ENCODE measurements around the gene DCLRE1B. TPM values are rescaled to one million over a fixed set of nuclear protein-coding genes. Genes with fewer than 3 reads are reported as not detected.

The DCLRE1B gene
- total RNA-seq, 2 experiments from 2014 or later: 19.6 to 19.7 TPM

DNA sequence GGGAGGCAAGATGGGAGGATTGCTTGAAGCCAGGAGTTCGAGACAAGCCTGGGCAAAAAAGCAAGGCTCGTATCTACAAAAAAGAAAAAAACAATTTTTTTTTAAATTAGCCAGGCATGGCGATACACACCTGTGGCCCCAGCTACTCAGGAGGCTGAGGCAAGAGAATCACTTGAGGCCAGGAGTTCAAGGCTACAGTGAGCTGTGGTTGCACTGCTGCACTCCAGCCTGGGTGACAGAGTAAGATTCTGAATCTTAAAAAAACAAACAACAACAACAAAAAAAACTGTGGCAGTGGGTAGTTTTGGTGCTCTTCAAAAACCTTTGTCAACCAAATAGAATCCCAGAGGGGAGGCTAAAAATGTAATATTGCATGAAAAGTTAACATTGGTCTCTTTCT is 34.3 kb upstream of the DCLRE1B start:
- Mint-ChIP-seq H3K27ac (peak overlapping the region; percentile 99), H3K4me1 (ENCODE audit: low read depth) (peaks cover 72% of the 10 kb centered on the region), H3K36me3 (ENCODE audit: low read depth) (peaks cover 38% of the 10 kb centered on the region), H3K4me3 (peak overlapping the region; percentile 84), H3K27me3 (ENCODE audit: low read depth) (no peaks in the 10 kb centered on the region), H3K9me3 (ENCODE audit: insufficient read depth) (no peaks in the 10 kb centered on the region)
- POLR2A ChIA-PET: interaction anchor here (1.0 to 3.3 kb wide), 7 partner anchors 9 to 60 kb away, joined by 4 to 43 read pairs (median 5); partner anchors contain the start of genes AP4B1, DCLRE1B and HIPK1
- ATAC-seq: no peak
- CTCF ChIA-PET: interaction anchor here (0.9 to 6.7 kb wide), 9 partner anchors 11 to 85 kb away, joined by 3 to 77 read pairs (median 8); partner anchors contain the start of genes AP4B1, DCLRE1B and HIPK1
- DNase-seq: no peak

DNA sequence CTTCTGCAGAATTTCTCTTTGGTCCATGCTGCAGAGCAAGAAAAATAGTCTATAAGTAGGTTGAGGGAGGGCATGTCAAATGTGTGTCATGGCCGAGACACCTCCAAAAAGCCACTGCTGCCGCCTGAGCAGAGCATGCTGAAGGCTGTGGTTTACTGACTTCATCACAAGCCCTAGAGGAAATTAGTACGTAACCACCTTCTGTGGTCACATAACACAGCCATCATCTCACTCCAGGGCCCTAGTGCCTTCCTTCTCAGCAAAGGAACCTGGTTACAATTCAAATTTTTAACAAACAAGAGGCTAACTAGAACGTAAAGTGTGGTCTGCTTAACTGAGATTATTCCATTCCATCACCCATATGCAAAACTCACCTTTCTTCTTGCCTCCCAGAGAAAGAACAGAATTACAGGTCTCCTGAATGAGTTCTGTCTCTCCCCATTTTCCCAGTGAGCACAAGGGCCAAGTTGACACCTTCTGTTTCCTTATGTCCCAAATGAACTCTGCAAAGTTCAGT is 33.5 kb upstream of the DCLRE1B start, which contains the start of gene PTPN22:
Gene PTPN22 (minus strand): TSS at position 116 of the 517 bp plus-strand sequence.
- peak within 1 kb of the TSS; percentile 84 for H3K4me3 Mint-ChIP-seq
- peaks cover 33% of the 10 kb centered on the region for H3K36me3 Mint-ChIP-seq (ENCODE audit: low read depth)
- H3K9me3 Mint-ChIP-seq (ENCODE audit: insufficient read depth): no peaks in the 10 kb centered on the region
- ChIA-PET CTCF (interaction anchor here (0.9 to 1.2 kb wide), 3 partner anchors 9 to 59 kb away, joined by 4 to 9 read pairs (median 6); partner anchors contain the start of gene AP4B1), POLR2A (interaction anchor here (0.9 to 1.3 kb wide), 5 partner anchors 13 to 59 kb away, joined by 3 to 10 read pairs (median 7); partner anchors contain the start of genes AP4B1, HIPK1 and RSBN1)
- ATAC-seq: peak; percentile 87
- no peaks in the 10 kb centered on the region for H3K27me3 Mint-ChIP-seq (ENCODE audit: low read depth)
- peaks cover 75% of the 10 kb centered on the region for H3K4me1 Mint-ChIP-seq (ENCODE audit: low read depth)
- peak; percentile 91 for DNase-seq
- peak within 1 kb of the TSS; percentile 99 for H3K27ac Mint-ChIP-seq

DNA sequence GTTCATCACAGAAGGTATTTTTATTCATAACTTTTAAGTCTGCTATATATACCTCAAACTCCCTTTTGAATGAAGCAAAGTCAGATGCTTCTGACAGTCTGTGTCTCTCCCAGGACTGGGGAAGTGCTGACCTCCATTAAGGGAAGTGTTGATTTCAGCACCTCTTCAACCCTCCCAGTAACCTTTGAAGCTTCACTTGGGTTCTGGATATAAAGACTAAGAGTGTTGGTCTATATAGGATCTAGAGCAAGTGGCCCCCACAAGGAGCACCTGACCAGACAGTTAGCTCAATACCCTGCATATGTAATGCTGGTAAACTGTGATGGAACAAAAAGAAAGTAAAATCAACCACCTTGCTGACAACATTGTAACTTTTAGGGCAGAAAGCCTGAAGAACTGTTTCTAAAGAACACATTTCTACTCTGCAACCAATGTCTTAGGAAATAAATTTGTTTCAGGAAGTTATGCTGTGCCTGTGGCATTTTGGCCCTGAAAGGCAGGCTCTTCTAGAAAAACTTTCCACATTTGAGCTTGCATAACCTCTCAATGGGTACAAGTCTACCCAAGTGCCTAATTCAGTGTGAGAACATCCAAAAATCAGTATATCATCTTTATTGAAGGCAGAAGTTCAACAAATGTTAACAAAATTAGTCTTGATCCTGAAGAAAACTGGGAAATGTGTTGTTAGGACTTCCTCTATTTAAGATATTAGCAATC is 32.7 kb upstream of the DCLRE1B start:
- Mint-ChIP-seq H3K4me3 (peak overlapping the region; percentile 84), H3K36me3 (ENCODE audit: low read depth) (peaks cover 29% of the 10 kb centered on the region), H3K9me3 (ENCODE audit: insufficient read depth) (no peaks in the 10 kb centered on the region), H3K27me3 (ENCODE audit: low read depth) (no peaks in the 10 kb centered on the region), H3K4me1 (ENCODE audit: low read depth) (peaks cover 71% of the 10 kb centered on the region), H3K27ac (peak overlapping the region; percentile 99)
- ATAC-seq (peak; percentile 28), DNase-seq (peak; percentile 50)
- ChIA-PET POLR2A (interaction anchor here (0.6 to 1.3 kb wide), 7 partner anchors 12 to 79 kb away, joined by 3 to 10 read pairs (median 6); partner anchors contain the start of genes AP4B1, HIPK1 and RSBN1), CTCF (interaction anchor here (0.9 to 1.2 kb wide), 3 partner anchors 8 to 59 kb away, joined by 4 to 9 read pairs (median 6); partner anchors contain the start of gene AP4B1)

DNA sequence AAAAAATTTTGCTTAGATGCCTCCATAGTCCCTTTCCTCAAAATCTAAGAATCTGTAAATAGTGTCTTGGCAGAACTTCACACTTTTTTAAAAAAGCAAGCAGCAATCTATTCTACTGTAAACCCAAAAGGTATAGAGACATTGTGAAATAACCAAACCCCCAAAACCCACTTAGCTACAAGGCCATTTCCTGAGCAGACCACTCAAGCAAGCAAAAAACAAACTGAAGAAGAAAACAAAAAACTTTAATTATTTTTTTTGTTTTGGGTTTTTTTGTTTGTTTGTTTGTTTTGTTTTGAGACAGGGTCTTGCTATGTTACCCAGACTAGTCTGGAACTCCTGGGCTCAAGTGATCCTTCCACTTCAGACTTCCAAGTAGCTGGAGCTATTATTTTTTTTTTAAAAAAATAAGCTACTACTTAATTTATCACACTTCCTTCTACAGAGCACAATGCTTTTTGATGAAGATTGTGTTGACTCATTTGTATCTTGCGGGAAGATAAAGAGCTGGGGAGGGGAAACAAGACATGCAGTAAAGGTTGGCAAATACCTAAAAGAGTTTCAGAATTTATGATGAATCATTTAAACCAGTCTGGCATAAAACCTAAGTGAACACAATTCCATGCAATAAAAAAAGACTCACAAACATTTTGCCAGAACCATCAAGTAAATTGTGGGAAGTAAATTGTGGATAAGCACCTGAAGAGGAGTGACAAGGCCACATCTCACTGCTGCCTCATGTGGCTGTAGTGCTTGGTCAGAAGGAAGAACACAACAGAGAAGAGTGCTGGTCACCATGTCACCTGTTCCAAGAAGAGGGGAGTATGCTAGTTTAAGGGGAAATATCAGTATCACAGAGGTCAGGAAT is 30.9 kb upstream of the DCLRE1B start:
- CTCF ChIA-PET: interaction anchor here (0.8 to 4.0 kb wide), 11 partner anchors 12 to 84 kb away, joined by 3 to 33 read pairs (median 5); partner anchors contain the start of genes AP4B1 and HIPK1
- peaks cover 68% of the 10 kb centered on the region for H3K4me1 Mint-ChIP-seq (ENCODE audit: low read depth)
- peaks cover 2% of the 10 kb centered on the region for H3K9me3 Mint-ChIP-seq (ENCODE audit: insufficient read depth)
- peaks cover 17% of the 10 kb centered on the region for H3K36me3 Mint-ChIP-seq (ENCODE audit: low read depth)
- DNase-seq: no peak
- ATAC-seq: peak; percentile 21
- no peaks in the 10 kb centered on the region for H3K27me3 Mint-ChIP-seq (ENCODE audit: low read depth)
- POLR2A ChIA-PET: interaction anchor here (1.3 to 4.9 kb wide), 2 partner anchors 30 to 56 kb away, joined by 5 to 26 read pairs; partner anchors contain the start of genes AP4B1 and HIPK1
- H3K4me3 Mint-ChIP-seq: peak overlapping the region; percentile 34
- peak overlapping the region; percentile 75 for H3K27ac Mint-ChIP-seq

DNA sequence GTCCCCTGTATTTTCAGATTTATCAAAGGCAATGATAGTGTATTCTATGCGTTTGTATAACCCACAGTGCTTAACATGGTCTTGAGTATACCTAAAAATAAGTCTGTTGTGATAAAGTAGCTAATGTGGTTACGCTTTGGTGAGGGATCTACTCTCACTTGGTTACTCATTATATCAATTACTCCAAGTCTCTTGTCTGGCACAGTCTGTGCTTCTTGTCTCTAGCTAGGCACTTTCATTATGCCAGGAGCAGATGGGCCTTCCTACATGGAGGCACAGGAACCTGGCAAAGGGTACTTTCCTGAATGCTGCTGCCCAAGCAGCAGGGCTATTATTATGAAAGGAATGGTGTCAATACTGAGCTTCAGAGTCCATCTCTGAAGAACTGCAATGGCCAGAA is 29.4 kb upstream of the DCLRE1B start:
- no peak overlapping the region for H3K4me3 Mint-ChIP-seq
- no peak overlapping the region for H3K27ac Mint-ChIP-seq
- ChIA-PET POLR2A (interaction anchor here (0.8 to 4.9 kb wide), 4 partner anchors 17 to 54 kb away, joined by 3 to 26 read pairs (median 10); partner anchors contain the start of genes AP4B1 and HIPK1), CTCF (interaction anchor here (1.1 to 4.0 kb wide), 11 partner anchors 8 to 803 kb away, joined by 3 to 33 read pairs (median 5); partner anchors contain the start of genes AP4B1, BCL2L15 and LRIG2)
- ATAC-seq (no peak), DNase-seq (no peak)
- H3K4me1 Mint-ChIP-seq (ENCODE audit: low read depth): peaks cover 71% of the 10 kb centered on the region
- peaks cover 16% of the 10 kb centered on the region for H3K36me3 Mint-ChIP-seq (ENCODE audit: low read depth)
- peaks cover 6% of the 10 kb centered on the region for H3K9me3 Mint-ChIP-seq (ENCODE audit: insufficient read depth)
- no peaks in the 10 kb centered on the region for H3K27me3 Mint-ChIP-seq (ENCODE audit: low read depth)

DNA sequence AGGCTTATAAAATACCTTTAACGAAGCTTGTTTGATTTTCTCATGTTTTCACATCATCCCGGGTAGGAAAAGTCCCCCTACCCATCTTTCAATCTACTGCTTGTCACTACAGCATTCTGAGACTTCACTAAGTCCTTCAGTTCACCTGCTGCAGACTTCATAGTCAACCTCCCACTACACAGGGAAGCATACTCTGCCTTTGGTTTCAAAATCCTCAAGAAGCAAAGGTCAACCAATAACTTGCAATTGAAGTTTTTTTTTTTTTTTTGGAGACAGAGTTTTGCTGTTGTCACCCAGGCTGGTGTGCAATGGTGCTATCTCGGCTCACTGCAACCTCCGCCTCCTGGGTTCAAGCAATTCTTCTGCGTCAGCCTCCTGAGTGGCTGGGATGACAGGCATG is 28.9 kb upstream of the DCLRE1B start:
- Mint-ChIP-seq H3K27me3 (ENCODE audit: low read depth) (no peaks in the 10 kb centered on the region), H3K4me3 (no peak overlapping the region), H3K9me3 (ENCODE audit: insufficient read depth) (peaks cover 6% of the 10 kb centered on the region), H3K27ac (no peak overlapping the region), H3K36me3 (ENCODE audit: low read depth) (peaks cover 18% of the 10 kb centered on the region), H3K4me1 (ENCODE audit: low read depth) (peaks cover 76% of the 10 kb centered on the region)
- ATAC-seq: no peak
- ChIA-PET POLR2A (interaction anchor here (0.8 to 4.9 kb wide), 4 partner anchors 17 to 54 kb away, joined by 3 to 26 read pairs (median 10); partner anchors contain the start of genes AP4B1 and HIPK1), CTCF (interaction anchor here (1.0 to 4.0 kb wide), 8 partner anchors 9 to 804 kb away, joined by 3 to 33 read pairs (median 5); partner anchors contain the start of genes AP4B1, BCL2L15 and LRIG2)
- no peak for DNase-seq

DNA sequence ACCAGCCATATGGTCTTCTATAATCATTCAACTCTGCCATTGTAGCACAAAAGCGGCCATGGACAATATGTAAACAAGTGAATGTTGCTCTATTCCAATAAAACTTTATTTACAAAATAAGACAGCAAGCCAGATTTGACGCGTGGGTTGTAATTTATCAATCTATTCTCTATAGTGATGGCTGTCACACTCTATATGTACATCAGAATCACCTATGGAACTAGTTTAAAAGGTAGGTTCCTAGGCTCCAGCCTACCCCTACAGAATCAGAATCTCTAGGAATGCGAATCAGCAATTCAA is 25.4 kb upstream of the DCLRE1B start:
- Mint-ChIP-seq H3K9me3 (ENCODE audit: insufficient read depth) (peaks cover 6% of the 10 kb centered on the region), H3K27me3 (ENCODE audit: low read depth) (no peaks in the 10 kb centered on the region), H3K4me1 (ENCODE audit: low read depth) (peaks cover 60% of the 10 kb centered on the region), H3K4me3 (no peak overlapping the region), H3K36me3 (ENCODE audit: low read depth) (peaks cover 19% of the 10 kb centered on the region), H3K27ac (peak overlapping the region; percentile 70)
- ATAC-seq (no peak), DNase-seq (no peak)
- CTCF ChIA-PET: interaction anchor here (0.7 to 2.4 kb wide), 9 partner anchors 10 to 78 kb away, joined by 3 to 12 read pairs (median 4); partner anchors contain the start of genes AP4B1 and DCLRE1B
- POLR2A ChIA-PET: interaction anchor here (2.9 to 5.7 kb wide), 3 partner anchors 10 to 50 kb away, joined by 11 to 38 read pairs (median 15); partner anchors contain the start of genes AP4B1, DCLRE1B and HIPK1

DNA sequence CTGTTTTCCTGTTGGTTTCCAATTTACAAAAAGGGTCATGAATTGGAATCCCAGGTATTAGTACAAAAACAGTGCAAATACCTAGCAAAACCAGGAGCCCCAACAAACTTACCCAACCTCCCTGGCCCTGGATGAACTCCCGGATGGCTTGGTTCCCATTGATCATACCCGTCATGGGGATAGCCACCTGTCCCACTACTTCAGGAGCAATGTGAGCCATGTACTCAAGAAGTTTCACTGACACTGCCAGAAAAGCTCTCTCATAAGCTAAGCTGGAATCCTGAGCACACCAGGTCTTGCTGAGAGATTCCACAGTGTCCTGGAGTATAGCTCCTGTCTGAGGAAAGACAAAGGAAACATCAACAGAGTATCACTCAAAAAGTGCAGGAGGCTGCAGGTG is 23.5 kb upstream of the DCLRE1B start:
- H3K27me3 Mint-ChIP-seq (ENCODE audit: low read depth): no peaks in the 10 kb centered on the region
- POLR2A ChIA-PET: interaction anchor here (4.1 to 5.7 kb wide), 2 partner anchors 12 to 23 kb away, joined by 15 to 38 read pairs; partner anchors contain the start of genes AP4B1 and DCLRE1B
- no peak overlapping the region for H3K27ac Mint-ChIP-seq

DNA sequence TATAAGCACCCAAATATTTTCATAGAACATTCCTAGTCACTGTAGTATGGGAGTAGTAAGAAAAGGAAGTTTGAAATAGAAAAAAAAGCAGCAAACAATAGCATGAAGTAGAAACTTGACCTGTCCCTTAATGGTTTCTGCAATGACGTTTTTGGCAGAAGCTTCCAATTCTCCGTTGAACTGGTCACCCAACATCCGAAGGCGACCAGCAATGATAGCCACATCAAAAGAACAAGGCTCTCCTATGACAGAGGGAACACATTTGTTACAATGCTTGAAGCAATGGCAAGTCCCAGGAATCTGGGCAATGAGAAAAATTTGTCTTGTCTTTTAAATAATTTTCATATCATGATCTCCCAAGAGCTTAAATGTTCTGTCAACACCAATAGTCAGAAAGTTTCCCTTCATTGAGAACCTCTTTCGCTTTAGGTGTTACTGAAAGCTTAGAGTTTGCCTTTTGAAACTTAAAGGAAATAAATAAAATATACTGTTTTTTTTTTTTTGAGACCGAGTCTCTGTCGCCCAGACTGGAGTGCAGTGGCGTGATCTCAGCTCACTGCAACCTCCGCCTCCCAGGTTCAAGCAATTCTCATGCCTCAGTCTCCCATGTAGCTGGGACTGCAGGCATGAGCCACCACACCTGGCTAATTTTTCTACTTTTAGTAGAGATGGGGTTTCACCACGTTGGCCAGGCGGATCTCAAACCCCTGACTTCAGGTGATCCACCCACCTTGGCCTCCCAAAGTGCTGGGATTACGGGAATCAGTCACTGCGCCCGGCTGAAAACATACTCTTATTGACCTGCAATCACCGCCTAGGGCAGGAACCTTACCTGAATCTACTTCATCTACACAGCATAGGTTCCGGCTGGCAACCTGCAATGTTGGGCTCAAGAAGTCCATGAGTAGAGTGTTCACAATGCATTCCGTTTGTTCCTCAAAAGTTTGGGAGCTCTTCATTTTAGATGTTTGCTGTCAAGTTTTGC is 18.4 kb upstream of the DCLRE1B start:
- peak overlapping the region; percentile 27 for H3K27ac Mint-ChIP-seq
- H3K27me3 Mint-ChIP-seq (ENCODE audit: low read depth): no peaks in the 10 kb centered on the region
- no peaks in the 10 kb centered on the region for H3K9me3 Mint-ChIP-seq (ENCODE audit: insufficient read depth)
- ChIA-PET POLR2A (no interaction called here), CTCF (interaction anchor here (1.4 to 1.9 kb wide), 4 partner anchors 11 to 43 kb away, joined by 4 to 6 read pairs (median 4); partner anchors contain the start of gene HIPK1)
- ATAC-seq (no peak), DNase-seq (peak; percentile 13)
- H3K36me3 Mint-ChIP-seq (ENCODE audit: low read depth): peaks cover 13% of the 10 kb centered on the region
- no peak overlapping the region for H3K4me3 Mint-ChIP-seq
- H3K4me1 Mint-ChIP-seq (ENCODE audit: low read depth): peaks cover 18% of the 10 kb centered on the region

More for the DNA sequence above, 23.5 kb upstream of the DCLRE1B start:
- Mint-ChIP-seq H3K36me3 (ENCODE audit: low read depth) (peaks cover 23% of the 10 kb centered on the region), H3K4me1 (ENCODE audit: low read depth) (peaks cover 42% of the 10 kb centered on the region), H3K9me3 (ENCODE audit: insufficient read depth) (peaks cover 6% of the 10 kb centered on the region), H3K4me3 (no peak overlapping the region)
- no peak for ATAC-seq
- no peak for DNase-seq
- CTCF ChIA-PET: interaction anchor here (0.6 to 2.4 kb wide), 10 partner anchors 9 to 809 kb away, joined by 3 to 12 read pairs (median 6); partner anchors contain the start of genes AP4B1 and LRIG2

Data from activated CD8-positive, alpha-beta T cell treated with anti-CD3 and anti-CD28 coated beads, Interleukin-2, amount 10 ng/mL, durations not matched to agents 7 days and 5 days (primary cell).